Fibroblast of mammary gland (primary cell): ENCODE measurements around the gene MINDY4.

Experiments
- DNase-seq: peaks from one replicate; pipeline ENCODE4 v3.0.0-alpha.2; 2010; ENCODE audit warnings: low read depth
- H3K4me3 ChIP-seq: 2 replicates; pipeline ENCODE4 v1.5.1; 2011; ENCODE audit warnings: low read depth, mild to moderate bottlenecking, low read length, moderate library complexity; ENCODE audit not compliant: control insufficient read depth
- TF ChIP-seq, protein P1 (sequence below): conservative IDR thresholded peaks from 2 replicates; pipeline ENCODE4 v1.5.1; 2011; ENCODE audit warnings: low read depth, low read length, inconsistent platforms; ENCODE audit not compliant: control insufficient read depth, insufficient read depth

MINDY4 gene

GRCh38 chr7:30921540-30922401 lies 150.6 kb downstream of the MINDY4 start:
- no peak for DNase-seq

GRCh38 chr7:30922596-30922995 lies 151.4 kb downstream of the MINDY4 start:
- no peak for DNase-seq
- TF ChIP-seq, protein P1, sequence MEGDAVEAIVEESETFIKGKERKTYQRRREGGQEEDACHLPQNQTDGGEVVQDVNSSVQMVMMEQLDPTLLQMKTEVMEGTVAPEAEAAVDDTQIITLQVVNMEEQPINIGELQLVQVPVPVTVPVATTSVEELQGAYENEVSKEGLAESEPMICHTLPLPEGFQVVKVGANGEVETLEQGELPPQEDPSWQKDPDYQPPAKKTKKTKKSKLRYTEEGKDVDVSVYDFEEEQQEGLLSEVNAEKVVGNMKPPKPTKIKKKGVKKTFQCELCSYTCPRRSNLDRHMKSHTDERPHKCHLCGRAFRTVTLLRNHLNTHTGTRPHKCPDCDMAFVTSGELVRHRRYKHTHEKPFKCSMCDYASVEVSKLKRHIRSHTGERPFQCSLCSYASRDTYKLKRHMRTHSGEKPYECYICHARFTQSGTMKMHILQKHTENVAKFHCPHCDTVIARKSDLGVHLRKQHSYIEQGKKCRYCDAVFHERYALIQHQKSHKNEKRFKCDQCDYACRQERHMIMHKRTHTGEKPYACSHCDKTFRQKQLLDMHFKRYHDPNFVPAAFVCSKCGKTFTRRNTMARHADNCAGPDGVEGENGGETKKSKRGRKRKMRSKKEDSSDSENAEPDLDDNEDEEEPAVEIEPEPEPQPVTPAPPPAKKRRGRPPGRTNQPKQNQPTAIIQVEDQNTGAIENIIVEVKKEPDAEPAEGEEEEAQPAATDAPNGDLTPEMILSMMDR: no peak
- no peak overlapping the region for H3K4me3 ChIP-seq

More at GRCh38 chr7:30921540-30922401, 150.6 kb downstream of the MINDY4 start:
- TF ChIP-seq, protein P1: no peak
- no peak overlapping the region for H3K4me3 ChIP-seq

DNA sequence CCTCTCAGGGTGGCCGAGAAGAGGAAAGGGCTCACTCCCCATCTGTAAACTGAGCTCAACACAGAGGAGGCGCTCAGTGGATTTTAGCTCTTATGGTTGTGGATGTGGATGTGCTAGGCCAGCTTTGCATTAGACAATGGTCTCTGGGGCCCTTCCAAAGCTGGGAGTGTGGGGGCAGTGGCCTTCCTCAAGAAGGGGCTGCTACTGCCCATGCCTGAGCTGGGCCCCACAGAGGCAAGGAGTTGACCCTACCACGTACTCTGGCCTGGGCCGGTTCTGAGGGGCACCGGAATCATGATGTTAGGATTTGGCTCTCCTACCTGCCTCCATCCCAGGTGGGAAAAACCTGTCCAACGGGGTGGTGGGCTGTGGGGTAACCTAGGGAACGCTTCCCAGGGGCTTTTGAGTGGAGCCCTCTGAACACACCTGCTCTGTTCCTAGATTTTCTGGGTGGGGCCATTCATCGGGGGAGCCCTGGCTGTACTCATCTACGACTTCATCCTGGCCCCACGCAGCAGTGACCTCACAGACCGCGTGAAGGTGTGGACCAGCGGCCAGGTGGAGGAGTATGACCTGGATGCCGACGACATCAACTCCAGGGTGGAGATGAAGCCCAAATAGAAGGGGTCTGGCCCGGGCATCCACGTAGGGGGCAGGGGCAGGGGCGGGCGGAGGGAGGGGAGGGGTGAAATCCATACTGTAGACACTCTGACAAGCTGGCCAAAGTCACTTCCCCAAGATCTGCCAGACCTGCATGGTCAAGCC lies 152.0 kb downstream of the MINDY4 start:
- no peak for DNase-seq
- no peak overlapping the region for H3K4me3 ChIP-seq
- TF ChIP-seq, protein P1: no peak

DNA sequence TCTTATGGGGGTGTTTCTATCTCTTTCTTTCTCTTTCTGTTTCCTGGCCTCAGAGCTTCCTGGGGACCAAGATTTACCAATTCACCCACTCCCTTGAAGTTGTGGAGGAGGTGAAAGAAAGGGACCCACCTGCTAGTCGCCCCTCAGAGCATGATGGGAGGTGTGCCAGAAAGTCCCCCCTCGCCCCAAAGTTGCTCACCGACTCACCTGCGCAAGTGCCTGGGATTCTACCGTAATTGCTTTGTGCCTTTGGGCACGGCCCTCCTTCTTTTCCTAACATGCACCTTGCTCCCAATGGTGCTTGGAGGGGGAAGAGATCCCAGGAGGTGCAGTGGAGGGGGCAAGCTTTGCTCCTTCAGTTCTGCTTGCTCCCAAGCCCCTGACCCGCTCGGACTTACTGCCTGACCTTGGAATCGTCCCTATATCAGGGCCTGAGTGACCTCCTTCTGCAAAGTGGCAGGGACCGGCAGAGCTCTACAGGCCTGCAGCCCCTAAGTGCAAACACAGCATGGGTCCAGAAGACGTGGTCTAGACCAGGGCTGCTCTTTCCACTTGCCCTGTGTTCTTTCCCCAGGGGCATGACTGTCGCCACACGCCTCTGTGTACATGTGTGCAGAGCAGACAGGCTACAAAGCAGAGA lies 152.7 kb downstream of the MINDY4 start:
- no peak for DNase-seq
- TF ChIP-seq, protein P1: no peak
- no peak overlapping the region for H3K4me3 ChIP-seq

DNA sequence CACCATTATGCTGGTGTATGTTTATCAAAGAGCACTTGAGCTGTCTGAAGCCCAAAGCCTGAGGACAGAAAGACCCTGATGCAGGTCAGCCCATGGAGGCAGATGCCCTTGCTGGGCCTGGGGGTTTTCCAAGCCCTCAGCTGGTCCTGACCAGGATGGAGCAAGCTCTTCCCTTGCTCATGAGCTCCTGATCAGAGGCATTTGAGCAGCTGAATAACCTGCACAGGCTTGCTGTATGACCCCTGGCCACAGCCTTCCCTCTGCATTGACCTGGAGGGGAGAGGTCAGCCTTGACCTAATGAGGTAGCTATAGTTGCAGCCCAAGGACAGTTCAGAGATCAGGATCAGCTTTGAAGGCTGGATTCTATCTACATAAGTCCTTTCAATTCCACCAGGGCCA lies 153.4 kb downstream of the MINDY4 start:
- no peak overlapping the region for H3K4me3 ChIP-seq
- TF ChIP-seq, protein P1: no peak
- no peak for DNase-seq

DNA sequence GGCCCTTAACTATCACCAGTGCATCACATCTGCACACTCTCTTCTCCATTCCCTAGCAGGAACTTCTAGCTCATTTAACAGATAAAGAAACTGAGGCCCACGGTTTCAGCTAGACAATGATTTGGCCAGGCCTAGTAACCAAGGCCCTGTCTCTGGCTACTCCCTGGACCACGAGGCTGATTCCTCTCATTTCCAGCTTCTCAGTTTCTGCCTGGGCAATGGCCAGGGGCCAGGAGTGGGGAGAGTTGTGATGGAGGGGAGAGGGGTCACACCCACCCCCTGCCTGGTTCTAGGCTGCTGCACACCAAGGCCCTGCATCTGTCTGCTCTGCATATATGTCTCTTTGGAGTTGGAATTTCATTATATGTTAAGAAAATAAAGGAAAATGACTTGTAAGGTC lies 153.9 kb downstream of the MINDY4 start:
- TF ChIP-seq, protein P1: no peak
- no peak for DNase-seq
- no peak overlapping the region for H3K4me3 ChIP-seq
